ENCODE data around the gene MUC2.

The MUC2 gene

DNA sequence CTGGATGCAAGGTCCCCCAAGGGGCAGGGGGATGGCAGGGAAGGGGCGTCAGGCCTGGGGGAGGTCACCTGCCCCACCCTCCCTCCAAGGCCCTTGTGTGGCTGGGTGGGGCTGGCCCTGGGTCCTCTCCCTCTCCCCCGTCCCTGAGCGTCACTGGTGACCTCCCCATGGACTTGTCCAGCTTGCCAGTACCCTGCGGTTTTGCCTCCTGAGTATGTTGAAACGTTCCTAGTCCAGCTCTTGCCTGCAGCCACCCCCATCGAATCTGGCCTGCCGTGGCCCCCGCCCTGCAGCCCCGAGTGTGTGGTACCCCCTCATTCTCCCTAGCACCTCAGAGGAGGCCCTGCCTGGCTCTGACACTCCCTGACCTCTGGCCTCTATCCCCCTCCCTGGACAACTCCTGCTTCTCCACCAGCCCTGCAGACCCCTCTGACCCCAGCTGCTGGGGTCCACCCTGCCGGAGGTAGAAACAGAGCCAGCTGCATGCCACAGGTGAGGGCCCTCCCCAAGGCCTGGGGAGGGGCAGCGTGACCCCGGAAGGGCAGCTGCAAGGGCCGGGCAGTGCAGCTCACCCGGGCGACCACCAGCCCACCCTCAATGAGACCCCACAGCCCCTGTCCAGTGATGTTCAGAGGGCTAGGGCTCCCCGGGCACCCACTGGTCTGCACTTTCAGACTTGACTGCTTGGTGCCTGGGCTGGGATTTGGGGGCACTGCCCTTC lies 34.1 kb upstream of the MUC2 start:
- no peak for DNase-seq (ENCODE audit: low read depth in 1 of 2, low spot score in 1 of 2)
- no peak overlapping the region for H3K4me3 ChIP-seq (replicated peaks; ENCODE audit: insufficient read depth, low read length)
- no peaks in the 10 kb centered on the region for H3K27me3 ChIP-seq (ENCODE audit: insufficient read depth, poor library complexity, severe bottlenecking)
- H3K27ac ChIP-seq (replicated peaks): no peak overlapping the region
- TF ChIP-seq SPI1 (IDR thresholded peaks at IDR 0.05; ENCODE audit: borderline replicate concordance, low read depth): no peak
- TF ChIP-seq, protein P1, sequence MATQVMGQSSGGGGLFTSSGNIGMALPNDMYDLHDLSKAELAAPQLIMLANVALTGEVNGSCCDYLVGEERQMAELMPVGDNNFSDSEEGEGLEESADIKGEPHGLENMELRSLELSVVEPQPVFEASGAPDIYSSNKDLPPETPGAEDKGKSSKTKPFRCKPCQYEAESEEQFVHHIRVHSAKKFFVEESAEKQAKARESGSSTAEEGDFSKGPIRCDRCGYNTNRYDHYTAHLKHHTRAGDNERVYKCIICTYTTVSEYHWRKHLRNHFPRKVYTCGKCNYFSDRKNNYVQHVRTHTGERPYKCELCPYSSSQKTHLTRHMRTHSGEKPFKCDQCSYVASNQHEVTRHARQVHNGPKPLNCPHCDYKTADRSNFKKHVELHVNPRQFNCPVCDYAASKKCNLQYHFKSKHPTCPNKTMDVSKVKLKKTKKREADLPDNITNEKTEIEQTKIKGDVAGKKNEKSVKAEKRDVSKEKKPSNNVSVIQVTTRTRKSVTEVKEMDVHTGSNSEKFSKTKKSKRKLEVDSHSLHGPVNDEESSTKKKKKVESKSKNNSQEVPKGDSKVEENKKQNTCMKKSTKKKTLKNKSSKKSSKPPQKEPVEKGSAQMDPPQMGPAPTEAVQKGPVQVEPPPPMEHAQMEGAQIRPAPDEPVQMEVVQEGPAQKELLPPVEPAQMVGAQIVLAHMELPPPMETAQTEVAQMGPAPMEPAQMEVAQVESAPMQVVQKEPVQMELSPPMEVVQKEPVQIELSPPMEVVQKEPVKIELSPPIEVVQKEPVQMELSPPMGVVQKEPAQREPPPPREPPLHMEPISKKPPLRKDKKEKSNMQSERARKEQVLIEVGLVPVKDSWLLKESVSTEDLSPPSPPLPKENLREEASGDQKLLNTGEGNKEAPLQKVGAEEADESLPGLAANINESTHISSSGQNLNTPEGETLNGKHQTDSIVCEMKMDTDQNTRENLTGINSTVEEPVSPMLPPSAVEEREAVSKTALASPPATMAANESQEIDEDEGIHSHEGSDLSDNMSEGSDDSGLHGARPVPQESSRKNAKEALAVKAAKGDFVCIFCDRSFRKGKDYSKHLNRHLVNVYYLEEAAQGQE (IDR thresholded peaks at IDR 0.05; ENCODE audit: insufficient replicate concordance, low read depth): no peak

DNA sequence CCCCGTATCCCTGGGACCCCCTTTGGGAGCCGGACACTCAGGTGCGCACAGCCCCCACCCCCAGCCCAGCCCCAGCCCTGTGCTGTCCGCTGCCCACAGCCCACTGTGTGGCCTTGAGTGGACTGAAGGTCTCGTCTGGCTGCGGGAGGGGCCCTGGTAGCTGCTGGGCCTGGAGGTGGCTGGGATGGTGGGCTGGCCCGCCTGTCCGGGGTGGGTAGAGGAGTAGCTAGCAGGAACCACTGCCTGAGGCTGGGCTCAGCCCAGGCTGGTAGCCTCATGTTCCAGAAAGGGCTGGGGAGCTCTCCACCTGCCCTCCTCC lies 33.6 kb upstream of the MUC2 start:
- H3K4me3 ChIP-seq (replicated peaks; ENCODE audit: insufficient read depth, low read length): no peak overlapping the region
- DNase-seq (ENCODE audit: low read depth in 1 of 2, low spot score in 1 of 2): no peak
- peaks cover 2% of the 10 kb centered on the region for H3K27me3 ChIP-seq (ENCODE audit: insufficient read depth, poor library complexity, severe bottlenecking)
- H3K27ac ChIP-seq (replicated peaks): no peak overlapping the region
- TF ChIP-seq GABPA (IDR thresholded peaks at IDR 0.05; ENCODE audit: low read depth): no peak
- TF ChIP-seq, protein P1 (IDR thresholded peaks at IDR 0.05; ENCODE audit: insufficient replicate concordance, low read depth): no peak
- TF ChIP-seq POLR2AphosphoS5 (IDR thresholded peaks at IDR 0.05; ENCODE audit: low read depth): no peak
- TF ChIP-seq SPI1 (IDR thresholded peaks at IDR 0.05; ENCODE audit: borderline replicate concordance, low read depth): no peak
- TF ChIP-seq, protein P2, sequence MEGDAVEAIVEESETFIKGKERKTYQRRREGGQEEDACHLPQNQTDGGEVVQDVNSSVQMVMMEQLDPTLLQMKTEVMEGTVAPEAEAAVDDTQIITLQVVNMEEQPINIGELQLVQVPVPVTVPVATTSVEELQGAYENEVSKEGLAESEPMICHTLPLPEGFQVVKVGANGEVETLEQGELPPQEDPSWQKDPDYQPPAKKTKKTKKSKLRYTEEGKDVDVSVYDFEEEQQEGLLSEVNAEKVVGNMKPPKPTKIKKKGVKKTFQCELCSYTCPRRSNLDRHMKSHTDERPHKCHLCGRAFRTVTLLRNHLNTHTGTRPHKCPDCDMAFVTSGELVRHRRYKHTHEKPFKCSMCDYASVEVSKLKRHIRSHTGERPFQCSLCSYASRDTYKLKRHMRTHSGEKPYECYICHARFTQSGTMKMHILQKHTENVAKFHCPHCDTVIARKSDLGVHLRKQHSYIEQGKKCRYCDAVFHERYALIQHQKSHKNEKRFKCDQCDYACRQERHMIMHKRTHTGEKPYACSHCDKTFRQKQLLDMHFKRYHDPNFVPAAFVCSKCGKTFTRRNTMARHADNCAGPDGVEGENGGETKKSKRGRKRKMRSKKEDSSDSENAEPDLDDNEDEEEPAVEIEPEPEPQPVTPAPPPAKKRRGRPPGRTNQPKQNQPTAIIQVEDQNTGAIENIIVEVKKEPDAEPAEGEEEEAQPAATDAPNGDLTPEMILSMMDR (IDR thresholded peaks at IDR 0.05; ENCODE audit: insufficient read depth, low read length): no peak

DNA sequence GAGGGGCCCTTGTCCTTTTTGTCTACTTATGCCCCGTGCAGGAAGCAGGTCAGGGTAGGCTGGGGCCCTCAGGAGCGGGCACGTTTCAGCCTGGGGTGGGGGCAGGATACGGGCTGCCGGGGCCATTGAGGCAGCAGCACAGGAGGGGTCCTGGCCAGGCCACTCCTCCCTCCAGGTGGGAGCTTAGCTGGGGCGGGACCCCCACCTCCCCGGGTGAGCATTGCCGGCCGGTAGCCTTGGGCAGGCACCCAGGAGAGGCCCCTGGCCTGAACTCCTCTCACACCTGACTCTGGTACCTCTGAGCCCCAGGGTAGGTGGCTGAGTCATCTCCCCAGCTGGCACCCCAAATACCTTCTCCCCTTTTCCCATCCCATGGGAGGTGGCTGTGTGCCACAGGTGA lies 33.2 kb upstream of the MUC2 start:
- Histone ChIP-seq H3K27ac (replicated peaks) (no peak overlapping the region), H3K27me3 (ENCODE audit: insufficient read depth, poor library complexity, severe bottlenecking) (peaks cover 3% of the 10 kb centered on the region), H3K4me3 (replicated peaks; ENCODE audit: insufficient read depth, low read length) (no peak overlapping the region)
- TF ChIP-seq SPI1 (IDR thresholded peaks at IDR 0.05; ENCODE audit: borderline replicate concordance, low read depth) (no peak), POLR2AphosphoS5 (IDR thresholded peaks at IDR 0.05; ENCODE audit: low read depth) (no peak), GABPA (IDR thresholded peaks at IDR 0.05; ENCODE audit: low read depth) (no peak)
- TF ChIP-seq, protein P1 (IDR thresholded peaks at IDR 0.05; ENCODE audit: insufficient replicate concordance, low read depth): no peak
- TF ChIP-seq, protein P2 (IDR thresholded peaks at IDR 0.05; ENCODE audit: insufficient read depth, low read length): no peak
- no peak for DNase-seq (ENCODE audit: low read depth in 1 of 2, low spot score in 1 of 2)
